SK-N-SH (cell line): ENCODE measurements around the gene PEX10. TPM values are rescaled to one million over a fixed set of nuclear protein-coding genes. Genes with fewer than 3 reads are reported as not detected.

Experiments used
- CTCF ChIA-PET: fragments of 300-600, 350-600 bp; formaldehyde crosslinking; extraction: SDS; loops from one replicate; lab custom pipeline; 2021; lab: Yijun Ruan, JAX
- POLR2A ChIA-PET: fragments of 350-600 bp; sonication (Branson Sonifier 250); formaldehyde crosslinking; extraction: SDS; loops from one replicate; lab custom pipeline; 2020; ENCODE audit warnings: antibody characterized with exemption, inconsistent platforms; lab: Yijun Ruan, JAX
- DNase-seq: peaks from one replicate; pipeline ENCODE4 v3.0.0; 2012
- H2AFZ ChIP-seq: fragments of 200-600 bp; sonication (generic); 2 replicates; pipeline ENCODE4 v1.8.1; 2016; ENCODE audit warnings: antibody characterized with exemption, mild to moderate bottlenecking, low read depth
- H3F3A ChIP-seq: fragments of 200-600 bp; sonication (generic); replicated peaks from 2 replicates; pipeline ENCODE3; 2016; ENCODE audit warnings: antibody characterized with exemption, mild to moderate bottlenecking; ENCODE audit not compliant: insufficient read depth
- H3K27ac ChIP-seq, 2 experiments: fragments of 200-500 bp in 1 of 2; fragments of 200-600 bp in 1 of 2; sonication (Bioruptor generic) in 1 of 2; sonication (generic), shearing (Covaris generic) in 1 of 2; 2 replicates each; pipeline versions ENCODE4 v1.5.1 to v1.6.1; 2014 to 2016; ENCODE audit warnings: low read depth in 2 of 2, inconsistent platforms in 1 of 2, low read length in 1 of 2, mild to moderate bottlenecking in 1 of 2, mixed read lengths in 1 of 2
- H3K27me3 ChIP-seq: fragments of 200-600 bp; sonication (generic), shearing (Covaris generic); 2 replicates; pipeline ENCODE4 v1.6.1; 2016; ENCODE audit warnings: mixed run types; ENCODE audit not compliant: insufficient read depth
- H3K36me3 ChIP-seq, 2 experiments: fragments of 200-500 bp in 1 of 2; fragments of 200-600 bp in 1 of 2; sonication (Bioruptor generic) in 1 of 2; sonication (generic) in 1 of 2; replicated peaks in 1 of 2; 2 replicates each; pipeline versions ENCODE3 to v1.5.1; 2014 to 2016; ENCODE audit warnings: low read length in 1 of 2, mild to moderate bottlenecking in 1 of 2; ENCODE audit not compliant: insufficient read depth in 2 of 2, control insufficient read depth in 1 of 2
- H3K4me1 ChIP-seq, 2 experiments: fragments of 200-500 bp in 1 of 2; fragments of 200-600 bp in 1 of 2; sonication (Bioruptor generic) in 1 of 2; sonication (generic), shearing (Covaris generic) in 1 of 2; 2 replicates each; pipeline versions ENCODE4 v1.5.1 to v1.6.1; 2014 to 2016; ENCODE audit warnings: low read depth in 1 of 2, low read length in 1 of 2, mixed run types in 1 of 2; ENCODE audit not compliant: insufficient read depth in 2 of 2, control insufficient read depth in 1 of 2
- H3K4me2 ChIP-seq: fragments of 200-600 bp; sonication (generic), shearing (Covaris generic); 2 replicates; pipeline ENCODE4 v1.6.1; 2017; ENCODE audit warnings: mixed run types
- H3K4me3 ChIP-seq, 2 experiments: fragments of 200-500 bp in 1 of 2; fragments of 200-600 bp in 1 of 2; sonication (Bioruptor generic) in 1 of 2; sonication (generic), shearing (Covaris generic) in 1 of 2; 2 replicates each; pipeline versions ENCODE4 v1.5.1 to v1.8.1; 2014 to 2016; ENCODE audit warnings: low read depth in 2 of 2, inconsistent platforms in 1 of 2, low read length in 1 of 2, mild to moderate bottlenecking in 1 of 2, mixed read lengths in 1 of 2, moderate library complexity in 1 of 2
- H3K79me2 ChIP-seq: fragments of 200-600 bp; sonication (generic); 2 replicates; pipeline ENCODE4 v1.8.1; 2017; ENCODE audit warnings: mild to moderate bottlenecking; ENCODE audit not compliant: insufficient read depth
- H3K9ac ChIP-seq: fragments of 200-600 bp; sonication (generic); 2 replicates; pipeline ENCODE4 v1.6.1; 2017; ENCODE audit warnings: mixed run types
- H3K9me2 ChIP-seq: fragments of 200-600 bp; sonication (generic); 2 replicates; pipeline ENCODE4 v1.6.1; 2017; ENCODE audit warnings: mixed run types
- H3K9me3 ChIP-seq: fragments of 200-600 bp; sonication (generic); 2 replicates; pipeline ENCODE4 v1.6.1; 2017; ENCODE audit warnings: mixed run types, mild to moderate bottlenecking, moderate library complexity
- H4K20me1 ChIP-seq: fragments of 200-600 bp; sonication (generic); 2 replicates; pipeline ENCODE4 v1.6.1; 2017; ENCODE audit warnings: mild to moderate bottlenecking, mixed run types; ENCODE audit not compliant: insufficient read depth
- ELF1 ChIP-seq: IDR thresholded peaks from 2 replicates; pipeline ENCODE4 v1.4.0; 2012
- EP300 ChIP-seq, 2 experiments: IDR thresholded peaks; 2 replicates each; pipeline versions ENCODE4 v1.4.0 to v1.6.1; 2012; ENCODE audit warnings: borderline replicate concordance in 1 of 2, low read depth in 1 of 2, low read length in 1 of 2
- EZH2phosphoT487 ChIP-seq: fragments of 200-600 bp; sonication (generic); IDR thresholded peaks from 2 replicates; pipeline ENCODE4 v1.6.1; 2017; ENCODE audit warnings: low read depth, mixed run types, mild to moderate bottlenecking, antibody characterized with exemption, moderate library complexity, borderline replicate concordance
- FOSL2 ChIP-seq: IDR thresholded peaks from 2 replicates; pipeline ENCODE4 v1.4.0; 2012; ENCODE audit warnings: low read depth, mild to moderate bottlenecking, moderate library complexity, borderline replicate concordance
- FOXM1 ChIP-seq: IDR thresholded peaks from 2 replicates; pipeline ENCODE4 v1.4.0; 2012; ENCODE audit warnings: low read depth, mild to moderate bottlenecking
- GABPA ChIP-seq: IDR thresholded peaks from 2 replicates; pipeline ENCODE4 v1.4.0; 2012; ENCODE audit warnings: low read depth, mild to moderate bottlenecking
- MAX ChIP-seq: IDR thresholded peaks from 2 replicates; pipeline ENCODE4 v1.4.0; 2012; ENCODE audit warnings: low read depth
- RXRA ChIP-seq: IDR thresholded peaks from 2 replicates; pipeline ENCODE4 v1.4.0; 2012; ENCODE audit warnings: low read depth, mild to moderate bottlenecking, borderline replicate concordance
- TCF12 ChIP-seq: IDR thresholded peaks from 2 replicates; pipeline ENCODE4 v1.4.0; 2012
- WGBS: methylation state at CpG from one replicate; pipeline ENCODE4 v1.1.6; 2017; ENCODE audit warnings: low lambda C conversion rate; 5-methylcytosine and 5-hydroxymethylcytosine counted together
- polyA plus RNA-seq, 3 experiments: library from polyadenylated mRNA; depleted of rRNA; stranded (reverse); fragments of >200 nt; gene quantifications; 2 replicates each; pipeline ENCODE4 v1.2.3, GENCODE V29; 2012
- TF ChIP-seq, protein P1 (sequence below): fragments of 200-600 bp; sonication (generic); IDR thresholded peaks from 2 replicates; pipeline ENCODE4 v1.6.1; 2017; ENCODE audit warnings: antibody characterized with exemption, mild to moderate bottlenecking, moderate library complexity

Gene PEX10
- polyA plus RNA-seq, 1 of the 3 experiments (the other 2 are of a cell fraction): 28.6 TPM

- H4K20me1 ChIP-seq: no peaks in the 10 kb centered on the region
- POLR2A ChIA-PET: interaction anchor here (0.6 to 1.1 kb wide), 2 partner anchors 13 to 225 kb away, joined by 3 read pairs; no protein-coding TSS in a partner anchor
- H3K9me2 ChIP-seq: no peaks in the 10 kb centered on the region
- H3K27ac ChIP-seq: no peak overlapping the region
- WGBS: 81% methylated on average over 7 of the region's 8 CpGs
- H2AFZ ChIP-seq: no peak overlapping the region
- no peaks in the 10 kb centered on the region for H3F3A ChIP-seq
- no peaks in the 10 kb centered on the region for H3K4me1 ChIP-seq
- TF ChIP-seq EZH2phosphoT487: no peak
- no peak for TF ChIP-seq ELF1
- no peak for TF ChIP-seq FOSL2
- no peak for TF ChIP-seq EP300 (IDR thresholded peaks at IDR 0.05; ENCODE audit: borderline replicate concordance in 1 of 2, low read depth in 1 of 2, low read length in 1 of 2)
- no peak for TF ChIP-seq MAX
- H3K9ac ChIP-seq: no peak overlapping the region
- no peak overlapping the region for H3K4me3 ChIP-seq
- H3K36me3 ChIP-seq: peaks cover 0 to 4% of the 10 kb centered on the region in 2 experiments
- H3K27me3 ChIP-seq: no peaks in the 10 kb centered on the region
- no peak overlapping the region for H3K4me2 ChIP-seq
- CTCF ChIA-PET: interaction anchor here (1.2 kb wide), 1 partner anchor 194 kb away, joined by 5 read pairs; no protein-coding TSS in a partner anchor
- H3K9me3 ChIP-seq: 0 out of 2 replicates have a peak, but pooled peaks cover 5% of the 10 kb centered on the region
- H3K79me2 ChIP-seq: no peaks in the 10 kb centered on the region
- no peak for DNase-seq
Observed at GRCh38 chr1:2368053-2368744, 44.2 kb downstream of the PEX10 start.

GRCh38 chr1:2363847-2364513, 48.4 kb downstream of the PEX10 start:
- Histone ChIP-seq H3K4me3 (no peak overlapping the region), H3K79me2 (no peaks in the 10 kb centered on the region), H4K20me1 (no peaks in the 10 kb centered on the region), H2AFZ (no peak overlapping the region), H3K27me3 (no peaks in the 10 kb centered on the region), H3K9ac (no peak overlapping the region), H3K9me3 (0 out of 2 replicates have a peak, but pooled peaks cover 5% of the 10 kb centered on the region), H3K4me2 (no peak overlapping the region), H3K4me1 (no peaks in the 10 kb centered on the region), H3K9me2 (no peaks in the 10 kb centered on the region), H3F3A (no peaks in the 10 kb centered on the region), H3K27ac (no peak overlapping the region), H3K36me3 (no peaks in the 10 kb centered on the region)
- 90% methylated on average over 2 of the region's 2 CpGs for WGBS
- TF ChIP-seq RXRA: no peak
- TF ChIP-seq, protein P1, sequence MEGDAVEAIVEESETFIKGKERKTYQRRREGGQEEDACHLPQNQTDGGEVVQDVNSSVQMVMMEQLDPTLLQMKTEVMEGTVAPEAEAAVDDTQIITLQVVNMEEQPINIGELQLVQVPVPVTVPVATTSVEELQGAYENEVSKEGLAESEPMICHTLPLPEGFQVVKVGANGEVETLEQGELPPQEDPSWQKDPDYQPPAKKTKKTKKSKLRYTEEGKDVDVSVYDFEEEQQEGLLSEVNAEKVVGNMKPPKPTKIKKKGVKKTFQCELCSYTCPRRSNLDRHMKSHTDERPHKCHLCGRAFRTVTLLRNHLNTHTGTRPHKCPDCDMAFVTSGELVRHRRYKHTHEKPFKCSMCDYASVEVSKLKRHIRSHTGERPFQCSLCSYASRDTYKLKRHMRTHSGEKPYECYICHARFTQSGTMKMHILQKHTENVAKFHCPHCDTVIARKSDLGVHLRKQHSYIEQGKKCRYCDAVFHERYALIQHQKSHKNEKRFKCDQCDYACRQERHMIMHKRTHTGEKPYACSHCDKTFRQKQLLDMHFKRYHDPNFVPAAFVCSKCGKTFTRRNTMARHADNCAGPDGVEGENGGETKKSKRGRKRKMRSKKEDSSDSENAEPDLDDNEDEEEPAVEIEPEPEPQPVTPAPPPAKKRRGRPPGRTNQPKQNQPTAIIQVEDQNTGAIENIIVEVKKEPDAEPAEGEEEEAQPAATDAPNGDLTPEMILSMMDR: no peak
- no peak for TF ChIP-seq GABPA
- no peak for TF ChIP-seq FOXM1
- TF ChIP-seq ELF1: no peak
- no peak for TF ChIP-seq TCF12
- no peak for TF ChIP-seq EP300 (IDR thresholded peaks at IDR 0.05; ENCODE audit: borderline replicate concordance in 1 of 2, low read depth in 1 of 2, low read length in 1 of 2)
- ChIA-PET POLR2A (no interaction called here), CTCF (interaction anchor here (1.0 kb wide), 1 partner anchor 18 kb away, joined by 3 read pairs; no protein-coding TSS in a partner anchor)
- no peak for DNase-seq
